Erythroblast (primary cell): ENCODE measurements around the gene CSRP1.

ENCODE experiments used
- GATA1 ChIP-seq: IDR thresholded peaks from 2 replicates; pipeline ENCODE4 v1.6.1; 2011; ENCODE audit warnings: low read depth, mild to moderate bottlenecking, control low read depth, low read length, moderate library complexity
- POLR2A ChIP-seq: IDR thresholded peaks from 2 replicates; pipeline ENCODE4 v1.6.1; 2011; ENCODE audit warnings: mild to moderate bottlenecking, low read length

DNA sequence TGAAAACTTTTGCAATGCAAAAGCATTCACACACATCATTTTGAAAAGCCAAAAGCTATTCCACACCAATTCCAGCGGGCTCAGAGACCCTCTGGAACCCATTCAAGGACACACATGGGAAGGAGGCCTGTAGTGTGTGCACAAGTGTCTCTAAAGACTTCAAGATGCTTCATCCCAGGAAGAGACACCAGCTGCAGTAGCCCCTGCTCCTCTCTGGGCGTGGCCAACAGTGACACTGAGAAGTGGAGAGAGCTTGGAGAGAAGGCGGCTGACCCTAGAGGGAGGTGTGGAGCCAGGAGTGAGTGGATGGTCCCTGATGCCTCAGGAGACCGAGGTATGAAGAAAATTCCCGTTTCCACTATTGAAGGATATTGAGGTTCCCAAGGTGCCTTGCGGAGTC is 70.5 kb downstream of the CSRP1 start:
- TF ChIP-seq POLR2A (no peak), GATA1 (no peak)
